ENCODE measurements around the gene CD53.
A peak's percentile ranks its signal among the peaks of the same experiment; 100 is the strongest.
"Not testable (repeated sequence)": the region's sequence is repeated elsewhere in the genome, so short reads cannot be mapped to it uniquely, and the experiment has no call there.

The CD53 gene

DNA sequence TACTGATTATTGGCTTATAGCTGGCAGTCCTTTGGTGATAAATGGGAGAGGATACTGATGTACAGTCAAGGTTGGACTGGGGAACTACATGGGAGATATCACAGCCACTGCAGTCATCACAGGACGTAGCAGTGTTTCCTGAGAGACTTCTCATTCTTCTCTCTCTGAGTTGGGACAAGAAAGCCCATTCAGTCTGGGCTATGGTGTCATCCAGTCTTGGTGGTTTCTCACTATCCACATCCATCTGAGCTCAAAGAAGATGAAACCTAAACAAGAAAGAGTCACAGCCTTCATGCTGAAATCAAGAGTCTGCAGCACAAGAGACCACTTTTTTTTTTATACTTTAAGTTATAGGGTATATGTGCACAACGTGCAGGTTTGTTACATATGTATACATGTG lies 12.8 kb upstream of the CD53 start:
- no peaks in the 10 kb centered on the region for H3K9me3 ChIP-seq
- H3K4me1 ChIP-seq (ENCODE audit: control insufficient read depth in 1 of 2, insufficient read depth in 1 of 2, low read depth in 1 of 2, low read length in 1 of 2): no peaks in the 10 kb centered on the region
- peaks cover 6% of the 10 kb centered on the region for H3K27me3 ChIP-seq
- TF ChIP-seq, protein P1, sequence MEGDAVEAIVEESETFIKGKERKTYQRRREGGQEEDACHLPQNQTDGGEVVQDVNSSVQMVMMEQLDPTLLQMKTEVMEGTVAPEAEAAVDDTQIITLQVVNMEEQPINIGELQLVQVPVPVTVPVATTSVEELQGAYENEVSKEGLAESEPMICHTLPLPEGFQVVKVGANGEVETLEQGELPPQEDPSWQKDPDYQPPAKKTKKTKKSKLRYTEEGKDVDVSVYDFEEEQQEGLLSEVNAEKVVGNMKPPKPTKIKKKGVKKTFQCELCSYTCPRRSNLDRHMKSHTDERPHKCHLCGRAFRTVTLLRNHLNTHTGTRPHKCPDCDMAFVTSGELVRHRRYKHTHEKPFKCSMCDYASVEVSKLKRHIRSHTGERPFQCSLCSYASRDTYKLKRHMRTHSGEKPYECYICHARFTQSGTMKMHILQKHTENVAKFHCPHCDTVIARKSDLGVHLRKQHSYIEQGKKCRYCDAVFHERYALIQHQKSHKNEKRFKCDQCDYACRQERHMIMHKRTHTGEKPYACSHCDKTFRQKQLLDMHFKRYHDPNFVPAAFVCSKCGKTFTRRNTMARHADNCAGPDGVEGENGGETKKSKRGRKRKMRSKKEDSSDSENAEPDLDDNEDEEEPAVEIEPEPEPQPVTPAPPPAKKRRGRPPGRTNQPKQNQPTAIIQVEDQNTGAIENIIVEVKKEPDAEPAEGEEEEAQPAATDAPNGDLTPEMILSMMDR (IDR thresholded peaks at IDR 0.05): no peak
- H3K36me3 ChIP-seq: no peaks in the 10 kb centered on the region
- H3K4me3 ChIP-seq (ENCODE audit: low read depth in 1 of 2, low read length in 1 of 2): no peak overlapping the region
- no peak overlapping the region for H3K27ac ChIP-seq

- H3K9me3 ChIP-seq; H3K4me3 ChIP-seq (ENCODE audit: low read depth in 1 of 2, low read length in 1 of 2); H3K27me3 ChIP-seq; H3K27ac ChIP-seq; H3K4me1 ChIP-seq (ENCODE audit: control insufficient read depth in 1 of 2, insufficient read depth in 1 of 2, low read depth in 1 of 2, low read length in 1 of 2); H3K36me3 ChIP-seq: not testable (repeated sequence)
Observed at GRCh38 chr1:110860620-110861019, 12.3 kb upstream of the CD53 start.

GRCh38 chr1:110861942-110862341 lies 11.0 kb upstream of the CD53 start:
- not testable (repeated sequence) for H3K9me3 ChIP-seq; H3K36me3 ChIP-seq; H3K27ac ChIP-seq; H3K4me3 ChIP-seq (ENCODE audit: low read depth in 1 of 2, low read length in 1 of 2); H3K4me1 ChIP-seq (ENCODE audit: control insufficient read depth in 1 of 2, insufficient read depth in 1 of 2, low read depth in 1 of 2, low read length in 1 of 2); H3K27me3 ChIP-seq

DNA sequence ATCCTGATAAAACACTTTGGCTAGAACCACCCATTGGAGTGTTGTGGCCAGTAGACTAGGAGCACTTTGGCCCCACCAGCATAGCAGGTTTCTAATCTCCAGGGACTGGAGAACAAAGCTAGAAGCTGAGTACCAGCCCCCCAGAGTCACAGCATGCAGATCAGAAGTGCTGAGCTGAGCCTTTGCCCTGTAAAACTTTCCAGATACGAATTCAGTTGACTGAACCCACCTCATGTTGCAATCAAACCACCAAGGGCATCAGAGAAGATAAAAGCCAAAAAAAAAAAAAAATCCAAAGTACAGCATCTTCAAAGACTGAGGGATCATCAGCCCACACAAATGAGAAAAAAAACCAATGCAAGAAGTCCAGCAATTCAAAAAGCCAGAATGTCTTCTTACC lies 8.7 kb upstream of the CD53 start:
- Histone ChIP-seq H3K9me3 (no peaks in the 10 kb centered on the region), H3K36me3 (no peaks in the 10 kb centered on the region), H3K4me1 (ENCODE audit: control insufficient read depth in 1 of 2, insufficient read depth in 1 of 2, low read depth in 1 of 2, low read length in 1 of 2) (no peaks in the 10 kb centered on the region), H3K27me3 (no peaks in the 10 kb centered on the region), H3K27ac (no peak overlapping the region), H3K4me3 (ENCODE audit: low read depth in 1 of 2, low read length in 1 of 2) (no peak overlapping the region)
- TF ChIP-seq, protein P1 (IDR thresholded peaks at IDR 0.05): no peak

GRCh38 chr1:110870721-110871388 lies 2.1 kb upstream of the CD53 start:
- Histone ChIP-seq H3K9me3 (no peaks in the 10 kb centered on the region), H3K27ac (no peak overlapping the region), H3K4me3 (ENCODE audit: low read depth in 1 of 2, low read length in 1 of 2) (no peak overlapping the region), H3K4me1 (ENCODE audit: control insufficient read depth in 1 of 2, insufficient read depth in 1 of 2, low read depth in 1 of 2, low read length in 1 of 2) (peaks cover 25 to 29% of the 10 kb centered on the region in 2 experiments), H3K36me3 (no peaks in the 10 kb centered on the region), H3K27me3 (no peaks in the 10 kb centered on the region)
- TF ChIP-seq, protein P1 (IDR thresholded peaks at IDR 0.05): no peak

GRCh38 chr1:110872366-110872744 lies 593 bp upstream of the CD53 start:
- Histone ChIP-seq H3K27me3 (no peaks in the 10 kb centered on the region), H3K9me3 (no peaks in the 10 kb centered on the region), H3K27ac (peak overlapping the region; percentile 98), H3K36me3 (peaks cover 4% of the 10 kb centered on the region), H3K4me3 (ENCODE audit: low read depth in 1 of 2, low read length in 1 of 2) (peak overlapping the region; percentile 74 to 78), H3K4me1 (ENCODE audit: control insufficient read depth in 1 of 2, insufficient read depth in 1 of 2, low read depth in 1 of 2, low read length in 1 of 2) (peaks cover 40 to 44% of the 10 kb centered on the region in 2 experiments)
- TF ChIP-seq, protein P1 (IDR thresholded peaks at IDR 0.05): no peak

Data from neutrophil (primary cell).